HL-60 (cell line): ENCODE results near the gene CDC5L.

Source experiments
- DNase-seq, 2 experiments: peaks; one replicate each; pipeline ENCODE4 v3.0.0-alpha.2; 2010 to 2020; ENCODE audit warnings: low read depth in 1 of 2, low spot score in 1 of 2
- H3K27ac ChIP-seq: fragments of 250-450 bp; sonication (Bioruptor Pico); replicated peaks from 2 replicates; pipeline ENCODE4 v1.5.1; 2020; ENCODE audit warnings: mild to moderate bottlenecking, moderate library complexity
- H3K27me3 ChIP-seq: fragments of 250-450 bp; sonication (Bioruptor Pico); 2 replicates; pipeline ENCODE4 v1.5.1; 2021; ENCODE audit warnings: mild to moderate bottlenecking, moderate library complexity; ENCODE audit not compliant: insufficient read depth, poor library complexity, severe bottlenecking
- H3K4me3 ChIP-seq: replicated peaks from 2 replicates; pipeline ENCODE4 v1.5.1; 2011; ENCODE audit warnings: mild to moderate bottlenecking, control low read depth, low read length; ENCODE audit not compliant: insufficient read depth
- CTCF ChIP-seq: IDR thresholded peaks from one replicate; pipeline ENCODE4 v1.5.1; 2011; ENCODE audit warnings: low read length, control low read depth, inconsistent platforms; ENCODE audit not compliant: insufficient read depth
- GABPA ChIP-seq: IDR thresholded peaks from 2 replicates; pipeline ENCODE4 v1.6.1; 2012; ENCODE audit warnings: low read depth
- POLR2AphosphoS5 ChIP-seq: IDR thresholded peaks from 2 replicates; pipeline ENCODE4 v1.6.1; 2012; ENCODE audit warnings: low read depth
- REST ChIP-seq: IDR thresholded peaks from 2 replicates; pipeline ENCODE4 v1.6.1; 2012; ENCODE audit warnings: low read depth; ENCODE audit not compliant: insufficient replicate concordance
- SPI1 ChIP-seq: IDR thresholded peaks from 2 replicates; pipeline ENCODE4 v1.6.1; 2012; ENCODE audit warnings: low read depth, mild to moderate bottlenecking, borderline replicate concordance

CDC5L gene

GRCh38 chr6:44399991-44400390, 12.5 kb downstream of the CDC5L start:
- DNase-seq = no peak
- TF ChIP-seq POLR2AphosphoS5 (no peak), CTCF (no peak), GABPA (no peak), REST (no peak), SPI1 (no peak)

GRCh38 chr6:44400572-44400971, 13.1 kb downstream of the CDC5L start:
- no peak for TF ChIP-seq REST
- TF ChIP-seq GABPA = no peak
- no peak for TF ChIP-seq CTCF
- no peak for TF ChIP-seq SPI1
- no peak for TF ChIP-seq POLR2AphosphoS5
- Histone ChIP-seq H3K27me3 (no peaks in the 10 kb centered on the region), H3K4me3 (no peak overlapping the region), H3K27ac (no peak overlapping the region)
- no peak for DNase-seq

More at GRCh38 chr6:44399991-44400390, 12.5 kb downstream of the CDC5L start:
- H3K27me3 ChIP-seq = no peaks in the 10 kb centered on the region
- H3K4me3 ChIP-seq = no peak overlapping the region
- H3K27ac ChIP-seq = no peak overlapping the region

GRCh38 chr6:44401138-44401537, 13.6 kb downstream of the CDC5L start:
- DNase-seq = no peak
- TF ChIP-seq POLR2AphosphoS5 (no peak), REST (no peak), SPI1 (no peak), GABPA (no peak), CTCF (no peak)
- no peak overlapping the region for H3K4me3 ChIP-seq
- H3K27me3 ChIP-seq = no peaks in the 10 kb centered on the region
- no peak overlapping the region for H3K27ac ChIP-seq
